NCI-H345 treated with DMSO at 0.1 percent for 48 hours (cell line): ENCODE measurements around the gene DCTN5.
"Not testable (repeated sequence)": the region's sequence is repeated elsewhere in the genome, so short reads cannot be mapped to it uniquely, and the experiment has no call there.

ENCODE experiments used
- DNase-seq: peaks from one replicate; lab custom pipeline; 2025; ENCODE audit not compliant: unreplicated experiment; lab: John Stamatoyannopoulos, UW

Gene DCTN5

DNA sequence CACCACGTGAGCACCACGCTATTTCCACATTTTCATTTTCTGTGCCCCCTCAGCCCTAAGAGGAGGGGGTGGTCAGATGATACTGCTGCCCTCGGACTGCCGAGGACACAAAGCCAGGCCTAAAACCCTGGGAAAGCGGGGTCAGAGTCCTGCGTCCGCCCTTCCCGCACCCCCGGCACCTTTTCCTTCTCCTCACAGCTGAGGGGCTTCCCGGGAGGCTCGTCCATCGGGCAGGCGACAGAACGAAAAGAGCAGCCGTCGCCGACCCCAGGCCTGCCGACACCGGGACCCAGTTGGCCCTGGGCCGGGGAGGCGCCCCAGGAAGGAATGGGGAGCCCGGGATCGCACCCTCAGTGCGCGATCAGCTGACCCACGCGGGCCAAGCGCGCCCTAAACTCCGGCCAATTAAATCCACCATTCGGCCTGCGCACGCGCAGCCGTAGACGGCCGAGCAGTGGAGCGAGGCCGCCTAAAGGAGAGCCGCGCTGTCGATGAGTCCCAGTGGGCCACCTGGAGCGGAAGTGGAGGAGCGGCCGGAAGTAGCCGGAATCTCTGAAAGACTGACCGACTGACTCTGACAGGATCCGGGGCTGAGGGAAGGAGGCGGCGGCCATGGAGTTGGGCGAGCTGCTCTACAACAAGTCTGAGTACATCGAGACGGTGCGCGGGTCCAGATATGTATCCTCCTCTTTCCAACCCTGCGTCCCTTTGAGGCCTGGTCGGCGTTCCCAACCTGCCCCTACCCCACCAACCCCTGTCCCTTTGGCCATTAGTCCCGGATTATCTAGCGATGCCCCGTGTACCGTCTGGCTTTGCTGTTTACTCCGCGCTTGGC, at the start of gene DCTN5, which contains the start of gene PALB2:
Gene DCTN5 (plus strand): TSS at position 536 of the 835 bp plus-strand sequence. CDS start 77 bp downstream, at position 613.
Gene PALB2 (minus strand): TSS at position 380 of the 835 bp plus-strand sequence. CDS start 153 bp downstream, at position 227.
- DNase-seq = peak; percentile 79

GRCh38 chr16:23594186-23594585, 47.1 kb upstream of the DCTN5 start:
- no peak for DNase-seq

- no peak for DNase-seq
These were observed 45.9 kb upstream of the DCTN5 start for GRCh38 chr16:23595246-23595950.

GRCh38 chr16:23595951-23596720, 45.1 kb upstream of the DCTN5 start, which contains the start of gene NDUFAB1:
Gene NDUFAB1, minus strand, starts transcription at chr16:23596316. Its CDS starts 26 bp downstream, at chr16:23596290.
- peak; percentile 75 for DNase-seq

- DNase-seq = no peak
These were observed 44.1 kb upstream of the DCTN5 start for GRCh38 chr16:23597003-23597756.

DNA sequence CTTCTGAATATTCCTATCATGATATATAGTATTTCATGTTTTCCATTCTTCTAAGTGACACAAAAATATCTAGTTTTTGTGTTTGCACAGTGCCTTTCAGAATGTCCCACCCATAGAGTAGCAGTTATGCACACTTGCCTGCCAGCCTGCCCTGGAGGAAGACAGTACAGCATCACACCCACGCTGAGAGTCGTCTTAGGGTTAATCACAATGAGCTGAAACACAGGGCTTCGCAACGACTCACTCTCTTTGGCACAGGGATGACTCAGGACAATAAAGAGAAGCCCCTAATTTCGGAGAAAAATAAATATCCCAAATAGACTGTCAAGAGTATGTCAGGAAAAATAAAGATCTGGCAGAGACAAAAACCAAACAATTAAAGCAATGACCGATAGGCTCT, 33.5 kb upstream of the DCTN5 start:
- no peak for DNase-seq

- no peak for DNase-seq
These were observed 33.1 kb upstream of the DCTN5 start for GRCh38 chr16:23608194-23608593.

- DNase-seq = no peak
These were observed 31.3 kb upstream of the DCTN5 start for GRCh38 chr16:23609929-23610328.

GRCh38 chr16:23610905-23611304, 30.4 kb upstream of the DCTN5 start:
- DNase-seq = not testable (repeated sequence)

- no peak for DNase-seq
These were observed 29.3 kb upstream of the DCTN5 start for GRCh38 chr16:23611936-23612335.

GRCh38 chr16:23615805-23616204, 25.5 kb upstream of the DCTN5 start:
- DNase-seq = no peak

GRCh38 chr16:23624092-23624491, 17.2 kb upstream of the DCTN5 start:
- DNase-seq = no peak

DNA sequence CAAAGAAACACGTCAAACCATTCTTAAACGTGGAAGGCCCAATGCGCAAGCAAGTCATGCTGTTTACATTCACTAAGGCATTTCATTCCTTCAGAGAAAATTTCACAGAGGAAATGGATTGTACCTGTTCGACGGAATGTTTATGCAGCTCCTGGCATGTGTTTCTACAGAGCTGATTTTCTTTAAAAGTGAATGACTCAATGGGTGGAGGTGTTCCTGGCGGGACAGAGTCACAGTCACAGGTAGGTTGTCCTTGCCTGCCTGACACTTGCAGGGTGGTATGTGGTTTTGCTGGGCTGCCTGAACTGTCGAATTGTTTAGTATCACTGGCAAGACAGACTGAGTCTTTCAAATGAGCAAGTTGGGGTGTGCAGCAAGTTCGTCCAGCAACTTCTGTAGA, 11.8 kb upstream of the DCTN5 start:
- DNase-seq = no peak

- DNase-seq = not testable (repeated sequence)
These were observed 9.4 kb upstream of the DCTN5 start for GRCh38 chr16:23631874-23632273.

DNA sequence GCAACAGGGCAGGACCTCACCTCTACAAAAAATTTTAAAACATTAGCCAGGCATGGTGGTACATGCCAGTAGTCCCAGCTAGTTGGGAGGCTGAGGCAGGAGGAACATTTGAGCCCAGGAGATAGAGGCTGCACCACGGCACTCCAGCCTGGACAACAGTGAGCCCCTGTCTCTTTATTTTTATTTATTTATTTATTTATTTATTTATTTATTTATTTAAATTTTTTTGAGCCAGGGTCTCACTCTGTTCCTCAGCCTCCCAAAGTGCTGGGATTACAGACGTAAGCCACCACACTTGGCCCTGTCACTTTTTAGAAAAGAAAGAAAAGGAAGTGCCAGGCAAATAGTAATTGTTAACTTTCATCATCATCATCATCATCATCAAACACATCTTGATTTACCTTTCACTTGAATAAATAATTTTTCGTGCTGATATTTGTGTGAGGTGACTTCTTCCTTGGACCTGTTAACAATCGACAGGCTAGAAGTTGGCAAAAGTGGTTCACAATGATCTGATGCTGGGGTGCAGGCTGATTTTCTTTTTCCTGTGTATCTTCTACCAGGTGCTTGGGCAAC, 6.7 kb upstream of the DCTN5 start:
- DNase-seq = no peak

GRCh38 chr16:23635958-23636357, 5.3 kb upstream of the DCTN5 start:
- DNase-seq = no peak

- no peak for DNase-seq
These were observed 693 bp upstream of the DCTN5 start for GRCh38 chr16:23640615-23640930.

- DNase-seq = no peak
These were observed 1.0 kb downstream of the DCTN5 start for GRCh38 chr16:23642246-23642774.

DNA sequence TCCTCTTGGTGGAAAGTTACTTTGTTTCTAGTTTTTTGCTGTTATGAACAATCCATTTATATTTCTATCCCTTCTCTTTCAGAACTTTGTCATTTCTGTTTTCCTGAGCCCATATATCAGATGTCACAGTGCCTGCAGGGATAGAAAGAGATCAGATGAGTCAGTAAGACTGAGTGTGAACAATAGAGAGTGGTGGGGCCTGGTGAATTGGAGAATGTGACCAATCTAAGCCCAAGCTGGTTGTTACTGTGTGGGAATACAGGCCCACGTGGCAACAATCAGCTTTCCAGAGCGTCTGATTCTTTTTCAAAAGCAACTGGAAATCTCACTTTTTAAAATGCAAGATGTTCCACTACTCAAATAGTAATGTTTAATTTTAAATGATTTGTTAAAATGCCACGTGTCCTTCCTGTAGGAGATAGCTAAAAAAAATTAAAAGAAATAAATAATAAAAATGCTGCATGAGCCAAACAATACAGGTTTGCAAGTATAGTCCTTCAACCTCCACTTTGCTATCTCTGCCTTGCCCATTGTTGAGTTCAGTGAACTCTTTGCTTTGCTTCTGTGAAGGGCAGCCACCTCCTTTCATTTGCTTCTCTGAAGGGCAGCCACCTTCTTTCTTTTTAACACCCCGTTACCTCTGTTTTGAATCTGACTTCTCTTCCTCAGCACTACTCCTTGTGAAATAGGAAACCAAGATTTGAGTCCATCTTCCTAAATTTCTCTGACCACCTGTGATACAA, 9.6 kb downstream of the DCTN5 start:
- DNase-seq = no peak
